GM12874 (cell line): ENCODE data around the gene MSX1.

Source experiments
- TF ChIP-seq, protein P1 (sequence below): IDR thresholded peaks from 2 replicates; pipeline ENCODE4 v1.5.1; 2011; ENCODE audit warnings: low read depth, mild to moderate bottlenecking, control low read depth, low read length, moderate library complexity; ENCODE audit not compliant: insufficient read depth

The MSX1 gene

DNA sequence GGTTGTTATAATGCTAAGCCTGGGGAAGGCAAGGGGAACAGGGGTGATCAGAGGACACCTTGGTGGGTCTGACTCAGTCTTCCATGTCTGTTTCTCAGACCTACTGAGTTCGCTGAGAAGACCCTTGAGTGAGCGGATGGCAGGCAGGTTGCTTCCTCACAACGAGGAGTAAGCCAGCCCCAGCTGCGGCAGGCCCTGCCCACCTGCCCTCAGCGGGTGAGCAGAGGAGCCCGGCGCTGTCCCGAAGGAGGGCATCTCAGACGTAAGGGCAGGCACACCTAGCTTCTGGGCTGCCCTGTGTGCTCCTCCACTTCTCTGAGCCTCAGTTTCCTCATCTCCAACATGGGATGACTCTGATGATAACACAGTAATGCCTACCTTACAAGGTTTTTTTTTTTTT lies 30.3 kb downstream of the MSX1 start:
- TF ChIP-seq, protein P1, sequence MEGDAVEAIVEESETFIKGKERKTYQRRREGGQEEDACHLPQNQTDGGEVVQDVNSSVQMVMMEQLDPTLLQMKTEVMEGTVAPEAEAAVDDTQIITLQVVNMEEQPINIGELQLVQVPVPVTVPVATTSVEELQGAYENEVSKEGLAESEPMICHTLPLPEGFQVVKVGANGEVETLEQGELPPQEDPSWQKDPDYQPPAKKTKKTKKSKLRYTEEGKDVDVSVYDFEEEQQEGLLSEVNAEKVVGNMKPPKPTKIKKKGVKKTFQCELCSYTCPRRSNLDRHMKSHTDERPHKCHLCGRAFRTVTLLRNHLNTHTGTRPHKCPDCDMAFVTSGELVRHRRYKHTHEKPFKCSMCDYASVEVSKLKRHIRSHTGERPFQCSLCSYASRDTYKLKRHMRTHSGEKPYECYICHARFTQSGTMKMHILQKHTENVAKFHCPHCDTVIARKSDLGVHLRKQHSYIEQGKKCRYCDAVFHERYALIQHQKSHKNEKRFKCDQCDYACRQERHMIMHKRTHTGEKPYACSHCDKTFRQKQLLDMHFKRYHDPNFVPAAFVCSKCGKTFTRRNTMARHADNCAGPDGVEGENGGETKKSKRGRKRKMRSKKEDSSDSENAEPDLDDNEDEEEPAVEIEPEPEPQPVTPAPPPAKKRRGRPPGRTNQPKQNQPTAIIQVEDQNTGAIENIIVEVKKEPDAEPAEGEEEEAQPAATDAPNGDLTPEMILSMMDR = no peak

DNA sequence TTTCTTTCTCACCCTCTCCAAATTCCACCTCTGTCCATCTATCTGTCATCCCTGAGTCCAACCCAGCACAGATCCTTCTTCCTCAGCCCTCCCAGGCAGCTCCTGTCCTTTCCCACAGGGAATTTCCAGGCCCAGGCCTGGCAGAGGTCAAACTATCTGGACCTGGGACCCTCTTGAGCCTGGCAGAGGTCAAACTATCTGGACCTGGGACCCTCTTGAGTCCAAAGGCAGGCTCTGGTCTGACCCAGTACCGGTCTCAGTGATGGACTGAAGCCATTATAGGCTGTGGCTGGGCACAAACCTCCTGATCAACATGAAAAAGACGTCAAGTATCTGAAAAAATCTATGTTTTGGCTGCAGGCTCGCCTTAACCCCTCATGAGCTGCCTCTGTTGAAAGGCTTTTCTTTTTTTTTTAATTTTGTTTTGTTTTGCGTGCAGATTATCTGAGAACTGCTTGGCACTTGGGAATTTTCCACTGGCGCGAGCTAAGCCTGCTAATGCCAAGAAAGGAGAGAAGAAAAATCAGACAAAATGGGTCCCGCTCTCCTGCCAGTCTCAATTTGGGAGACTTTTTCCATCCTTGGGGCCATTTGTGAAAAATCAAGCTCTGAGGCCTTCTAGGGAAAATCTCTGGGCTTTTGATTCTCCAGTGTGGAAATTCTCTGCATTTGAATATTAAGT lies 31.2 kb downstream of the MSX1 start:
- TF ChIP-seq, protein P1 = no peak

DNA sequence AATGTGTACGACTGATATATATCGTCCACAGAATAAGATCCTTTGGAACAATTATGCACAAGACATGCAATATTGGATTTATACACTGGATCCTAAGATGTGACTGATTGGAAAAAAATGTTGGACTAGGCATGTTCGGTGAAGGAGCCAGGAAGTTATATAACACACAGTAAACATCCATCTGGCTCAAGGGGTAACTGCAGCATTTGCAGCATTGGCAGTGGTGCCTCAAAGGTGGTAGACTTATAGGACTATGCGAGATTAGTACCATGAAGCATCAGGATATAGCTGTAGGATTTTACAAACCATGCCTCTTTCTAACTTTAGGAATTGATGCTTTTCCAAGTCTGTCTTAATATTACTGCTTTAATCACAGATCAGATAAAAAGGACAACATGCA lies 34.3 kb downstream of the MSX1 start:
- TF ChIP-seq, protein P1 = no peak

DNA sequence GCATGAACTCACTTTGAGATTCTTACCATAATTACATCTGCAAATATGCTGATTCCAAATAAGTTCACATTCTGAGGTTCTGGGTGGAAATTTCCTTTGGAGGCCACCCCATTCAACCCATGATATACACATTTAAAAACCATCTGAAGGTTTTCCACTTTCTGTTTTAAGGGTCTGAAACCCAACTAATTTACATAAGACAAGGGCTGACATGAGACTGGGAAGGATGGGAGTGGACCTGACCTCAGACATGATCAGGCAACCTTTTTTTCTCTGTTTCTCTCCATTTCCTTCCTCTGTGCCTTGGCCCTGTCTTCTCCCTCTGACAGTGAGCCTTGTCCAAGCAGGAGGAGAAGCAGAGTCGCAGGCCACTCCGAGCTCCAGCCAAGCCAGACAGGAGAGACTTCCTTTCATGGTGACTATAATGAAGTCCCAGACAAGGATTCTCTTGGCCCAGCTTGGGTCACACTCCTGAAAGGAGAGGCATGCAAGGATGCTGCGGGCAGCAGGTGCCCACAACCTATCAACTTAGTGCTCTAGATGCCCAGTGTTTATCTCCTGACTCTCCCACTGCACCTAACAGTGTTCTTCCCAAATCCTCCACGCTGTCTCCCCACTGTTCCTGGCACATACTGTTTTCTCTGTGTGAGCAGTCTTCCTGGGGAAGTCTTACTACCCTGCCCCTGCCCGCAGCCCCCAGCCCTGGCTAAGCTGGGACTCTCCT lies 39.9 kb downstream of the MSX1 start:
- TF ChIP-seq, protein P1 = no peak

DNA sequence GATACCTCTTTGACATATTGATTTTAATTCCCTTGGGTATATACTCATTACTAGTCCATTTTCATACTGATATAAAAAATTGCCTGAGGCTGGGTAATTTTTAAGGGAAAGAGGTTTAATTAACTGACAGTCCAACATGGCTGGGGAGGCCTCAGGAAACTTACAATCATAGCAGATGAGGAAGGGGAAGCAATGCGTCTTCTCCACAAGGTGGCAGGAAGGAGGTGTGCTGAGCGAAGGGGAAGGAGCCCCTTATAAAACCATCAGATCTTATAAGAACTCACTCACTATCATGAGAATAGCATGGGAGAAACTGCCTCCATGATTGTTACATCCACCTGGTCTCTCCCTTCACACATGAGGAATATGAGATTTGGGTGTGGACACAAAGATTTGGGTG lies 42.4 kb downstream of the MSX1 start:
- TF ChIP-seq, protein P1 = peak; percentile 10; the same call in 1 of the 2 replicates

DNA sequence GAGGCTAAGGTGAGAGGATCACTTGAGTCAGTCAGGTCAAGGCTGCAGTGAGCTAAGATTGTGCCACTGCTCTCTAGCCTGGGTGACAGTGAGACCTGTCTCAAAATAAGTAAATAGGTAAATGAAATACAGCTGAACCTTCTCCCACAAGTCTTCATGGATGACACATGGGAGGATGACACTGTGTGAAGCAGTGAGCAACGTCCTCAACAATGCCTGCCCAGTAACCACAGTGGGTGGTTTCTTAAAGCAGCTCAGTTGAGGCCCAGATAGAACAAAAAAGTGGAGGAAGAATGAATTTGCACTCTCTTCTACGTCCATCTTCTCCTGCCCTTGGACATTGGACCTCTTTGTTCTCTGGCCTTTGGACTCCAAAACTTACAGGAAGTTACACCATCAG lies 52.7 kb downstream of the MSX1 start:
- TF ChIP-seq, protein P1 = no peak

DNA sequence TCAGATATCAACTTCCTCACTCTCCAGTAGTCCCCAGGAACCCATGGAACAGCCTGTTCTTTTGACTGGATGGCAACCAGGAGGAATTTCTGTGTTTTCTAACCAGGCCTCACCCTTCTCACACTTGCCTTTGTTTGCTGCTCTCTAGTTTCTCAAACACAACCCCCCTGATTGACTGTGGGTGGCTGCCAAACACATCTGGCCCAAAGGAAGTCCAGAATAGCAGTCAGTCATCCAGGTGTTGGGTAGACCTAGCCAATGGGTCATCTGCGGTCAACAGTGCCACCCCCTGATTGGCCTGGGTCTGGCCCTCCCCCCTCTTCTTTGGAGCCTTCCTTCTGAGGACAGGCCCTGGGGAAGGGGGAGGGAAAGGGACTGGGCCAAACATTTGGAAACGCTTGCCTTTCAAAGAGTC lies 53.7 kb downstream of the MSX1 start:
- TF ChIP-seq, protein P1 = no peak
